Adipocyte (in vitro differentiated cells): Measurements from ENCODE around the gene EFNA4.

Experiments used
- DNase-seq: peaks from one replicate; pipeline ENCODE4 v3.0.0-alpha.2; 2015; ENCODE audit warnings: low read depth
- H3K27me3 ChIP-seq: replicated peaks from 2 replicates; pipeline ENCODE4 v1.7.0; 2013; ENCODE audit warnings: mild to moderate bottlenecking, low read length, moderate library complexity; ENCODE audit not compliant: control insufficient read depth, insufficient read depth
- H3K36me3 ChIP-seq: 2 replicates; pipeline ENCODE4 v1.7.0; 2013; ENCODE audit warnings: low read length, mild to moderate bottlenecking, moderate library complexity; ENCODE audit not compliant: control insufficient read depth, insufficient read depth, severe bottlenecking
- H3K4me1 ChIP-seq: 2 replicates; pipeline ENCODE4 v1.7.0; 2013; ENCODE audit warnings: mild to moderate bottlenecking, low read length, moderate library complexity; ENCODE audit not compliant: control insufficient read depth, insufficient read depth
- H3K4me3 ChIP-seq: 2 replicates; pipeline ENCODE4 v1.7.0; 2013; ENCODE audit warnings: mild to moderate bottlenecking, low read length, moderate library complexity
- H3K9ac ChIP-seq: 2 replicates; pipeline ENCODE4 v1.7.0; 2013; ENCODE audit warnings: mild to moderate bottlenecking, low read length, moderate library complexity
- H3K9me3 ChIP-seq: 2 replicates; pipeline ENCODE4 v1.7.0; 2013; ENCODE audit warnings: mild to moderate bottlenecking, low read length, moderate library complexity; ENCODE audit not compliant: control insufficient read depth

EFNA4 gene

GRCh38 chr1:155035936-155036335 lies 27.6 kb upstream of the EFNA4 start:
- H3K4me1 ChIP-seq = peaks cover 7% of the 10 kb centered on the region
- no peaks in the 10 kb centered on the region for H3K36me3 ChIP-seq
- H3K27me3 ChIP-seq = peaks cover 8% of the 10 kb centered on the region
- DNase-seq = no peak
- no peak overlapping the region for H3K4me3 ChIP-seq
- no peak overlapping the region for H3K9ac ChIP-seq
- no peaks in the 10 kb centered on the region for H3K9me3 ChIP-seq

DNA sequence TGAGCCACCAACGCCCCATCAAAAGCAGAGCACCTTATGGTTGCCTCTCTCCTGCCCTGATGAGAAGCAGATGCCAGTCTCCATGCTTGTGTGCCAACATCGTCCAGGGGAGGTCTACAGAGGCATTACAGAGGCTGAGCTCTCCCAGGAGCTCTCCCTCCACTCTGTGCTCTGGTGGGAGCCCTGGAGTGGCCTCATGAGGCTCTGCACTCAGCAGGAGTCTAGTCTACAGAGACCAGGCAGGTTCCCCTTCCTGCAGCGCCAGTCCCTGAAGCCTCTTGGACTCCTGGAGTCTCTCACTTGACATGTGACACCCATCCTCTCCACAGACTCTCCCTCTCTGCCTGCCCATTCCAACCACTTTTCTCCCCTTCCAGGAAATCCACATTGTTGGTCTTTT lies 26.5 kb upstream of the EFNA4 start:
- Histone ChIP-seq H3K4me3 (no peak overlapping the region), H3K9me3 (no peaks in the 10 kb centered on the region), H3K4me1 (peaks cover 7% of the 10 kb centered on the region), H3K36me3 (no peaks in the 10 kb centered on the region), H3K9ac (no peak overlapping the region), H3K27me3 (peaks cover 8% of the 10 kb centered on the region)
- no peak for DNase-seq

GRCh38 chr1:155037851-155038441 lies 25.6 kb upstream of the EFNA4 start:
- no peak overlapping the region for H3K9ac ChIP-seq
- H3K9me3 ChIP-seq = no peaks in the 10 kb centered on the region
- no peak overlapping the region for H3K4me3 ChIP-seq
- peaks cover 8% of the 10 kb centered on the region for H3K27me3 ChIP-seq
- no peaks in the 10 kb centered on the region for H3K36me3 ChIP-seq
- peaks cover 7% of the 10 kb centered on the region for H3K4me1 ChIP-seq
- no peak for DNase-seq

GRCh38 chr1:155038602-155039307 lies 24.8 kb upstream of the EFNA4 start:
- no peak overlapping the region for H3K9ac ChIP-seq
- DNase-seq = peak; percentile 11
- H3K4me3 ChIP-seq = no peak overlapping the region
- H3K9me3 ChIP-seq = no peaks in the 10 kb centered on the region
- H3K27me3 ChIP-seq = peaks cover 4% of the 10 kb centered on the region
- peaks cover 7% of the 10 kb centered on the region for H3K4me1 ChIP-seq
- no peaks in the 10 kb centered on the region for H3K36me3 ChIP-seq

- DNase-seq = no peak
- Histone ChIP-seq H3K9me3 (no peaks in the 10 kb centered on the region), H3K27me3 (no peaks in the 10 kb centered on the region), H3K9ac (no peak overlapping the region), H3K36me3 (no peaks in the 10 kb centered on the region), H3K4me1 (peaks cover 7% of the 10 kb centered on the region), H3K4me3 (no peak overlapping the region)
These were observed 24.3 kb upstream of the EFNA4 start for GRCh38 chr1:155039308-155039669.

DNA sequence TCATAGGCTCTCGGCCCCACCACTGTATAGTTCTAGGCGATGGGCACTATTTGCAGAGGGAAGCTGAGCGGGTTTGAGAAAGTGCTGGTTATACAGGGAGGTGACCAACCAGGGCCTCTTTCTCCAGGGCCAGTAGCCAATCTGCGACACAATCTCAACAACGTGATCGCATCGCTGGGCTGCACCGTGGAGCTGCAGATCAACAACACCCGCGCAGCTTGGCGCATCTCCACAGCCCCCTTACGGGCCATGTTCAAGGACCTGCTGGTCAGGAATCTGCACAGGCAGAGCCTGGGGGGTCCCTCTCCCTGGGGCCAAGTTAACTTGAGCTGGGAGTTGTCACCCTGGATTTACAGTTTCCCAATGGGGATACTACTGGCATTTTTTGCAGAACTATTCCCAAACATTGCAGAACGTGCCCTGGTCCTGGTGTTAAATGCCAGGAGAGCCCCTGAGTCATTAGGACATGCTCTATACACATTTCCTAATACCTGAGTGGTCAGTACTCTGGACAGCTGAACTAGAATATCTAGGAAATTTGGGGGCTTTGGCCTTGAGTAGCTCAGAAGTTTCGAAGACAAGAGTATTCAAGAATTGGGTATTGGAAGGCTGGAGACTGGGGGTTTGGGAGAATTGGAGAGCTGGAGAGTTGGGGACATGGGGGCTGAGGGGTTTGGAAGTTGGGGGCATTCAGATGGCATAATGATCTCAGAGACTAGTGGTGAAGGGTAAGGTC lies 23.0 kb upstream of the EFNA4 start:
- Histone ChIP-seq H3K27me3 (no peaks in the 10 kb centered on the region), H3K4me1 (peaks cover 12% of the 10 kb centered on the region), H3K4me3 (no peak overlapping the region), H3K36me3 (no peaks in the 10 kb centered on the region), H3K9ac (no peak overlapping the region), H3K9me3 (no peaks in the 10 kb centered on the region)
- no peak for DNase-seq

DNA sequence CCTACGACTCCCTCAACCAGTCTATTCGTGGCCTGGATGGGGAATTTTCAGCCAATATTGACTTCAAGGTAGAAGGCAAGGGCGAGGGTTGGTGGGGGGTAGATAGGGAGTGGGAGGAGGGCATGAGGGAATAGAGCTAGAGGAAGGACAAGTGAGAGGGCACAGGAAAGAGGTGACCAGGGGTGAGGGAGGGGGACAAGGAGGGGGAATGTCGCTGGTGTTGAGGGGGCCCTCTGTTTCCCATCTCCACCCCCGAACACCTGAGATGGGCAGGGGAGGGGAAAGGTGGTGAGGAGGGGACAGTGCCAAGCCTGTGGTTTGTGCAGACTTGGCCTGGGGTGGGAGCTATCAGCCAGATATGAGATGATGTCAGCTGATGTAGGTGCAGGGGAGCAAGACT lies 20.8 kb upstream of the EFNA4 start:
- Histone ChIP-seq H3K36me3 (no peaks in the 10 kb centered on the region), H3K27me3 (no peaks in the 10 kb centered on the region), H3K9ac (no peak overlapping the region), H3K4me1 (peaks cover 12% of the 10 kb centered on the region), H3K4me3 (no peak overlapping the region), H3K9me3 (no peaks in the 10 kb centered on the region)
- no peak for DNase-seq

- Histone ChIP-seq H3K27me3 (no peaks in the 10 kb centered on the region), H3K36me3 (no peaks in the 10 kb centered on the region), H3K9ac (no peak overlapping the region), H3K9me3 (no peaks in the 10 kb centered on the region), H3K4me1 (peaks cover 12% of the 10 kb centered on the region), H3K4me3 (no peak overlapping the region)
- no peak for DNase-seq
These were observed 20.2 kb upstream of the EFNA4 start for GRCh38 chr1:155043301-155043702.

- Histone ChIP-seq H3K36me3 (no peaks in the 10 kb centered on the region), H3K27me3 (no peaks in the 10 kb centered on the region), H3K9me3 (no peaks in the 10 kb centered on the region), H3K4me3 (no peak overlapping the region), H3K9ac (no peak overlapping the region), H3K4me1 (peaks cover 12% of the 10 kb centered on the region)
- no peak for DNase-seq
These were observed 19.7 kb upstream of the EFNA4 start for GRCh38 chr1:155043793-155044192.

DNA sequence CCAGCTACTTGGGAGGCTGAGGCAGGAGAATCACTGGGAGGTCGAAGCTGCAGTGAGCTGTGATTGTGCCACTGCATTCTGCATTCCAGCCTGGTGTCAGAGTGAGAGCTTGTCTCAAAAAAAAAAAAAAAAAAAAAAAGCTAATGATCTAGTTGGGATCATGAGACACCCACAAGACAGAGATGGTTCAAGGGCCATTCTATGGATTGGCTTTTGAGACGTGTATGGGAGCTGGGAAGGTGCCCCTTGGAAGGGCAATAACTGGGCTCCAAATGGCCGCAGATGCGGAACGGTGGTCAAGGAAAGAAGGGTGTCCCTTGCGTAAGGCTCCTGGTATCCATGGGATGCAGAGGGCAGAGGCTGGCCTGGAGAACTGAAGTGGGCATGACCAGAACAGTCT lies 19.2 kb upstream of the EFNA4 start:
- Histone ChIP-seq H3K9ac (no peak overlapping the region), H3K9me3 (no peaks in the 10 kb centered on the region), H3K4me1 (peaks cover 10% of the 10 kb centered on the region), H3K4me3 (no peak overlapping the region), H3K27me3 (no peaks in the 10 kb centered on the region), H3K36me3 (no peaks in the 10 kb centered on the region)
- no peak for DNase-seq

- Histone ChIP-seq H3K27me3 (no peaks in the 10 kb centered on the region), H3K4me1 (peaks cover 17% of the 10 kb centered on the region), H3K9me3 (no peaks in the 10 kb centered on the region), H3K36me3 (no peaks in the 10 kb centered on the region), H3K4me3 (no peak overlapping the region), H3K9ac (peak overlapping the region; percentile 4)
- DNase-seq = peak; percentile 82
These were observed 18.5 kb upstream of the EFNA4 start for GRCh38 chr1:155044812-155045657.
